AG04450 (cell line): ENCODE measurements around the gene ZIC5. TPM values are rescaled to one million over a fixed set of nuclear protein-coding genes. Genes with fewer than 3 reads are reported as not detected.

Source experiments
- CTCF ChIA-PET: fragments of 300-600, 350-600 bp; formaldehyde crosslinking; extraction: SDS; loops from one replicate; lab custom pipeline; 2022; ENCODE audit warnings: antibody characterized with exemption, inconsistent platforms; lab: Charles Lee
- POLR2A ChIA-PET: fragments of 350-600 bp; formaldehyde crosslinking; extraction: SDS; loops from one replicate; lab custom pipeline; 2021; ENCODE audit warnings: antibody characterized with exemption, inconsistent platforms; lab: Yijun Ruan, JAX
- DNase-seq: peaks from one replicate; pipeline ENCODE4 v3.0.0-alpha.2; 2011; ENCODE audit warnings: low read depth, low spot score
- H3K27ac ChIP-seq: one replicate; pipeline ENCODE4 v1.5.1; 2012; ENCODE audit warnings: low read depth, low read length, control low read depth
- H3K27me3 ChIP-seq: one replicate; pipeline ENCODE4 v1.6.0; 2012; ENCODE audit warnings: low read length; ENCODE audit not compliant: control insufficient read depth, insufficient read depth
- H3K4me3 ChIP-seq: 2 replicates; pipeline ENCODE4 v1.5.1; 2011; ENCODE audit warnings: mild to moderate bottlenecking, low read depth, low read length, control low read depth
- H3K9me3 ChIP-seq: 2 replicates; pipeline ENCODE4 v1.5.1; 2012; ENCODE audit warnings: low read length; ENCODE audit not compliant: control insufficient read depth, insufficient read depth
- CTCF ChIP-seq: IDR thresholded peaks from 2 replicates; pipeline ENCODE4 v1.5.1; 2011; ENCODE audit warnings: low read depth, low read length, control low read depth, inconsistent platforms
- polyA plus RNA-seq: library from polyadenylated mRNA; depleted of rRNA; stranded (reverse); fragments of >200 nt; gene quantifications from 2 replicates; pipeline ENCODE4 v1.2.3, GENCODE V29; 2011

The ZIC5 gene
- polyA plus RNA-seq, 1 experiment = not detected

DNA sequence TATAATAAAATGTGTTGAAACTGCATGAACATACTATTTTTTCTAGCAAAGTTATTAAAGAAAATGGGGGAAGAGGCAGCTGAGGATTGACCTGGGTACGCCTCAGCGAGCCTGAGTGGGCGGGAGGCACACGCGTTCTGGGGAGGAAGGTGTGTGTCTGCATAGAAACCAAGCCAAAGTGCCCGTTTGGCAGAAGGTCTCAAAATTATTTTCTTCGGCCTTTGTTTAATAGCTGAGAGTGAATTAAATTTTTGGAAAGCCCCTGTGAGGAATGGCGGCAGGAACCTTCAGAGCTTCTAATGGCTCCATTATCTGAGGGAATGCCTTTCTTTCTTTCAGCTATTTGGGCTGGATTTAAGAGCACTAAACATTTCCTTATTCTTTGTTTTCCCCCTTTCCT is 15.2 kb upstream of the ZIC5 start:
- Histone ChIP-seq H3K9me3 (peaks cover 40% of the 10 kb centered on the region; the same call in 1 of the 2 replicates), H3K27ac (no peak overlapping the region), H3K27me3 (peaks cover 91% of the 10 kb centered on the region), H3K4me3 (no peak overlapping the region)
- CTCF ChIA-PET = interaction anchor here (0.5 to 0.6 kb wide), 2 partner anchors 337 to 801 kb away, joined by 3 to 4 read pairs; no protein-coding TSS in a partner anchor
- DNase-seq = no peak
- no peak for TF ChIP-seq CTCF
- POLR2A ChIA-PET = interaction anchor here (0.7 kb wide), 1 partner anchor 556 kb away, joined by 13 read pairs; no protein-coding TSS in a partner anchor

DNA sequence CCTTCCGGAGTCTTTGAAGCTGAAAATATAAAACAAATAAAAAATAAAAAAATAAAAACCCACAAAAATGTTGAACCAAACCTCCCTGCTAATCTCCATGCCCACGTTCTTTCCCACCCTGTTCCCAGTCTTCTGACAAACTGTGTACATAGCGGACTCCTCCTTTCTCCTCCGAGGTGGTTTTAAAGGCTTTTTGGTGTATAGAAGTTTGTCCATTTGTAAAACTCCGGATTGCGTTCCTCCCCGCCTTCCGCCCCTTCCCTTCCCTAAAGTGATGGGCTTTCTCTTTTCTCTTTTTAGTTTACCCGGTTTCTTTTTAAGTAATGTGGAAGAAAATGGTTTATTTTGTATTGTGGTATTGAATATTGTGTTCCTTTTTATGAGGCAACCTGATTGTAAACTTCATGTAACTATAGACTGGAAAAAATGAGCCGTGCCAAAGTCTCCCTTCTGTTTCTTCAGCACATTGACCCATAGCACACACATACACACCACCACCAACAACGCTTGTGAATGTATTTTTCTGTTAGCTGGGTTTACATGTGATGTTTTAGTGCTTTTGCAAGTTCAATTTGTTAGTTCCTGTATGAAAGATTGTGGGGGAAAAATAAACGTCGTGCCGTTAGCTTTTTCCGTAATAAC is 14.4 kb upstream of the ZIC5 start:
- CTCF ChIA-PET = interaction anchor here (0.6 kb wide), 1 partner anchor 26 kb away, joined by 3 read pairs; no protein-coding TSS in a partner anchor
- POLR2A ChIA-PET = no interaction called here
- DNase-seq = no peak
- H3K9me3 ChIP-seq = peaks cover 33% of the 10 kb centered on the region; the same call in 1 of the 2 replicates
- TF ChIP-seq CTCF = no peak
- no peak overlapping the region for H3K27ac ChIP-seq
- peaks cover 85% of the 10 kb centered on the region for H3K27me3 ChIP-seq
- no peak overlapping the region for H3K4me3 ChIP-seq

DNA sequence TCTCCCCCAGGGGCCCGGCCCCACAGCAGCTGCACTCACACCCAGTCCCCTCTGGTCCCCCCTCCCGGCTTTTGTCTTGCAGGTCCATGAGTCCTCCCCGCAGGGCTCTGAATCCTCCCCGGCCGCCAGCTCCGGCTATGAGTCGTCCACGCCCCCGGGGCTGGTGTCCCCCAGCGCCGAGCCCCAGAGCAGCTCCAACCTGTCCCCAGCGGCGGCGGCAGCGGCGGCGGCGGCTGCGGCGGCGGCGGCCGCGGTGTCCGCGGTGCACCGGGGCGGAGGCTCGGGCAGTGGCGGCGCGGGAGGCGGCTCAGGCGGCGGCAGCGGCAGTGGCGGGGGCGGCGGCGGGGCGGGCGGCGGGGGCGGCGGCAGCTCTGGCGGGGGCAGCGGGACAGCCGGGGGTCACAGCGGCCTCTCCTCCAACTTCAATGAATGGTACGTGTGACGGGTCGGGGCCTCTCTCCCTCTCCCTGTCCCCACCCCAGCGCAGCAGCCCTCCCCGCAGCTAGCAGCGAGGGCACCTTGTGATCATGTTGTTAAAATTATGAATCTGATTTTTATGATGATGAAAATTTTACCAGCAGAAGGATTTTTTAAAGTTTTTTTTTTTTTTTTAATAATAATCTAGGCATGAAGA is 13.8 kb upstream of the ZIC5 start:
- H3K27ac ChIP-seq = no peak overlapping the region
- DNase-seq = no peak
- no peak overlapping the region for H3K4me3 ChIP-seq
- TF ChIP-seq CTCF = no peak
- peaks cover 27% of the 10 kb centered on the region; the same call in 1 of the 2 replicates for H3K9me3 ChIP-seq
- POLR2A ChIA-PET = no interaction called here
- peaks cover 79% of the 10 kb centered on the region for H3K27me3 ChIP-seq
- CTCF ChIA-PET = interaction anchor here (0.6 to 0.7 kb wide), 2 partner anchors 26 to 529 kb away, joined by 3 read pairs; no protein-coding TSS in a partner anchor

DNA sequence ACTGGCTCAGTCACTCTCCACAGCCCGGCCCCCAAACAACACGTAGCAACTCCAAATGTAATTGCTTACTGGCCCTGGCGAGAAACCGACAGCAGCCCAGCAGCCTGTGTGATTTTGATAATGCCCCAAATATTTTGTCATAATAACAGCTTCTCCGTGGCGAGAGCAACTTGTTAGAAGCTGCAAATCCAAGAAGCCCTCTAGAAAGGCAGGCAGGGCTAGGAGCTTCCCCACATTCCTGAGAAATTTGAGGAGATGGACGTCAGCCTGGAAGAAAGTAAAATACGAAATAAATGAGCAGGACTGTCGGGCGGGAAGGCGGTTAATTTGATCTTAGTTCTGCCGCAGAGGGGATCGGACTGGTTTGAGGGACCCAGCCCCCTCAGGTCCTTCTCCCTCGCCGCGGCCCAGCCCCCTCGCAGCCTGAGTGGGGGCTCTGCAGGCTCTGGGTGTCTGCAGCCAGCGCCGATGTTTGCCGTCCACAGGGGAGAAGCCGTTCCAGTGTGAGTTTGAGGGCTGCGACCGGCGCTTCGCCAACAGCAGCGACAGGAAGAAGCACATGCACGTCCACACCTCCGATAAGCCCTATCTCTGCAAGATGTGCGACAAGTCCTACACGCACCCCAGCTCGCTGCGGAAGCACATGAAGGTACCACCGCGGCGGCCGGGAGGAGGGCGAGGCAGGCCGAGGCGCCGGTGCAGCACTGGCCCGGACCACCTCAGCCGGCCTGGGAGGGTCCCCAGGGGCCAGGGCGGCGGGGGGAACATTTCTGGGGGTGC is 13.1 kb upstream of the ZIC5 start:
- ChIA-PET POLR2A (no interaction called here), CTCF (interaction anchor here (0.7 kb wide), 1 partner anchor 530 kb away, joined by 3 read pairs; no protein-coding TSS in a partner anchor)
- Histone ChIP-seq H3K4me3 (no peak overlapping the region), H3K27ac (no peak overlapping the region), H3K9me3 (peaks cover 22% of the 10 kb centered on the region; the same call in 1 of the 2 replicates), H3K27me3 (peaks cover 78% of the 10 kb centered on the region)
- DNase-seq = no peak
- no peak for TF ChIP-seq CTCF
